ENCODE measurements around the gene CDH13.

The CDH13 gene

DNA sequence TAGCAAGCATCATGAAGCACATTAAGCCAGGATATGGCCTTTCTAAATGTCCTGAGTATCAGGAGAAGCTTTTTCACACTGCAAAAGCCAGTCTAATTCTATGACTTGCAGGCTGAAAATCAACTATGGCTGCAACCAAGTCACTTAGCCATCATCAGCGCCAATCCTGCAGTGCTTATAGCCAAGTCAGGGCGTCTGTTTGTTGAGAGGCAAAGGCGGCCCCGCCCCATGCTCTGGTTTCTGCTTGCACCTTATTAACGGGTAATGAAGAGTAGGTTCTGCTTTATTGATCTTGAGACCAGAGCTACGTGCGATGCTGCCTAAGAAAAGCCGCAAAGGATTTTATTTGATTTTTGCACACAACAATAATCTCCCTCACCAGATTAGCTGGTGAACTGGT lies 88.4 kb downstream of the CDH13 start:
- ATAC-seq = no peak
- TF ChIP-seq ZNF565 (CRISPR knock-in tag; conservative IDR thresholded peaks at IDR 0.05; ENCODE audit: low read depth) (no peak), ISL1 (CRISPR knock-in tag; IDR thresholded peaks at IDR 0.05) (no peak), CSDC2 (CRISPR knock-in tag; IDR thresholded peaks at IDR 0.05) (no peak), ZNF8 (CRISPR knock-in tag; IDR thresholded peaks at IDR 0.05) (no peak), TOX (CRISPR knock-in tag; IDR thresholded peaks at IDR 0.05; ENCODE audit: borderline replicate concordance) (no peak), ZFP3 (CRISPR knock-in tag; IDR thresholded peaks at IDR 0.05) (no peak), TSHZ2 (CRISPR knock-in tag; IDR thresholded peaks at IDR 0.05) (no peak)
- TF ChIP-seq, protein P1, sequence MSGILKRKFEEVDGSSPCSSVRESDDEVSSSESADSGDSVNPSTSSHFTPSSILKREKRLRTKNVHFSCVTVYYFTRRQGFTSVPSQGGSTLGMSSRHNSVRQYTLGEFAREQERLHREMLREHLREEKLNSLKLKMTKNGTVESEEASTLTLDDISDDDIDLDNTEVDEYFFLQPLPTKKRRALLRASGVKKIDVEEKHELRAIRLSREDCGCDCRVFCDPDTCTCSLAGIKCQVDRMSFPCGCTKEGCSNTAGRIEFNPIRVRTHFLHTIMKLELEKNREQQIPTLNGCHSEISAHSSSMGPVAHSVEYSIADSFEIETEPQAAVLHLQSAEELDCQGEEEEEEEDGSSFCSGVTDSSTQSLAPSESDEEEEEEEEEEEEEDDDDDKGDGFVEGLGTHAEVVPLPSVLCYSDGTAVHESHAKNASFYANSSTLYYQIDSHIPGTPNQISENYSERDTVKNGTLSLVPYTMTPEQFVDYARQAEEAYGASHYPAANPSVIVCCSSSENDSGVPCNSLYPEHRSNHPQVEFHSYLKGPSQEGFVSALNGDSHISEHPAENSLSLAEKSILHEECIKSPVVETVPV (CRISPR knock-in tag; IDR thresholded peaks at IDR 0.05) = no peak

GRCh38 chr16:82715833-82716232 lies 89.1 kb downstream of the CDH13 start:
- no peak for ATAC-seq
- TF ChIP-seq ISL1 (CRISPR knock-in tag; IDR thresholded peaks at IDR 0.05) (no peak), TOX (CRISPR knock-in tag; IDR thresholded peaks at IDR 0.05; ENCODE audit: borderline replicate concordance) (no peak), TSHZ2 (CRISPR knock-in tag; IDR thresholded peaks at IDR 0.05) (no peak), SNAI2 (CRISPR knock-in tag; IDR thresholded peaks at IDR 0.05) (no peak), ZNF565 (CRISPR knock-in tag; conservative IDR thresholded peaks at IDR 0.05; ENCODE audit: low read depth) (no peak), GLIS3 (CRISPR knock-in tag; IDR thresholded peaks at IDR 0.05) (no peak), PPARA (CRISPR knock-in tag; IDR thresholded peaks at IDR 0.05; ENCODE audit: borderline replicate concordance) (no peak), ARNTL (CRISPR knock-in tag; IDR thresholded peaks at IDR 0.05; ENCODE audit: borderline replicate concordance, low read depth) (no peak), ESRRG (CRISPR knock-in tag; IDR thresholded peaks at IDR 0.05) (no peak), OSR1 (CRISPR knock-in tag; IDR thresholded peaks at IDR 0.05) (no peak), ZC3H10 (CRISPR knock-in tag; IDR thresholded peaks at IDR 0.05) (no peak)
- TF ChIP-seq, protein P1 (CRISPR knock-in tag; IDR thresholded peaks at IDR 0.05) = no peak
- TF ChIP-seq, protein P2, sequence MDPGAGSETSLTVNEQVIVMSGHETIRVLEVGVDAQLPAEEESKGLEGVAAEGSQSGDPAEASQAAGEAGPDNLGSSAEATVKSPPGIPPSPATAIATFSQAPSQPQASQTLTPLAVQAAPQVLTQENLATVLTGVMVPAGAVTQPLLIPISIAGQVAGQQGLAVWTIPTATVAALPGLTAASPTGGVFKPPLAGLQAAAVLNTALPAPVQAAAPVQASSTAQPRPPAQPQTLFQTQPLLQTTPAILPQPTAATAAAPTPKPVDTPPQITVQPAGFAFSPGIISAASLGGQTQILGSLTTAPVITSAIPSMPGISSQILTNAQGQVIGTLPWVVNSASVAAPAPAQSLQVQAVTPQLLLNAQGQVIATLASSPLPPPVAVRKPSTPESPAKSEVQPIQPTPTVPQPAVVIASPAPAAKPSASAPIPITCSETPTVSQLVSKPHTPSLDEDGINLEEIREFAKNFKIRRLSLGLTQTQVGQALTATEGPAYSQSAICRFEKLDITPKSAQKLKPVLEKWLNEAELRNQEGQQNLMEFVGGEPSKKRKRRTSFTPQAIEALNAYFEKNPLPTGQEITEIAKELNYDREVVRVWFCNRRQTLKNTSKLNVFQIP (CRISPR knock-in tag; IDR thresholded peaks at IDR 0.05; ENCODE audit: borderline replicate concordance, low read depth) = no peak

- no peak for ATAC-seq
- no peak for TF ChIP-seq ZNF565 (CRISPR knock-in tag; conservative IDR thresholded peaks at IDR 0.05; ENCODE audit: low read depth)
- TF ChIP-seq GLIS3 (CRISPR knock-in tag; IDR thresholded peaks at IDR 0.05) = no peak
- TF ChIP-seq PPARA (CRISPR knock-in tag; IDR thresholded peaks at IDR 0.05; ENCODE audit: borderline replicate concordance) = no peak
- no peak for TF ChIP-seq ARNTL (CRISPR knock-in tag; IDR thresholded peaks at IDR 0.05; ENCODE audit: borderline replicate concordance, low read depth)
- no peak for TF ChIP-seq OSR1 (CRISPR knock-in tag; IDR thresholded peaks at IDR 0.05)
- no peak for TF ChIP-seq BACH2 (CRISPR knock-in tag; IDR thresholded peaks at IDR 0.05; ENCODE audit: borderline replicate concordance)
- no peak for TF ChIP-seq RARB (CRISPR knock-in tag; IDR thresholded peaks at IDR 0.05)
- no peak for TF ChIP-seq ZNF70 (CRISPR knock-in tag; IDR thresholded peaks at IDR 0.05)
- TF ChIP-seq TSHZ2 (CRISPR knock-in tag; IDR thresholded peaks at IDR 0.05) = no peak
- TF ChIP-seq CREB5 (CRISPR knock-in tag; IDR thresholded peaks at IDR 0.05; ENCODE audit: low read depth) = no peak
- TF ChIP-seq ZC3H10 (CRISPR knock-in tag; IDR thresholded peaks at IDR 0.05) = no peak
- no peak for TF ChIP-seq ISL1 (CRISPR knock-in tag; IDR thresholded peaks at IDR 0.05)
- no peak for TF ChIP-seq ESRRG (CRISPR knock-in tag; IDR thresholded peaks at IDR 0.05)
- TF ChIP-seq CSDC2 (CRISPR knock-in tag; IDR thresholded peaks at IDR 0.05) = no peak
Observed at GRCh38 chr16:82716361-82716855, 89.6 kb downstream of the CDH13 start.

All from SK-N-SH treated with all-trans-retinoic acid at 6 μM for 48 hours (cell line).